Loucy (cell line): Measurements from ENCODE around the gene FCGBP.

ENCODE experiments used
- EZH2phosphoT487 ChIP-seq: fragments of 200-600 bp; IDR thresholded peaks from 2 replicates; pipeline ENCODE4 v1.6.1; 2018; ENCODE audit warnings: antibody characterized with exemption, mild to moderate bottlenecking, moderate library complexity, borderline replicate concordance
- TF ChIP-seq, protein P1 (sequence below): fragments of 200-600 bp; sonication (generic); conservative IDR thresholded peaks from 2 replicates; pipeline ENCODE4 v1.5.1; 2014; ENCODE audit warnings: mild to moderate bottlenecking, antibody characterized with exemption, low read length

DNA sequence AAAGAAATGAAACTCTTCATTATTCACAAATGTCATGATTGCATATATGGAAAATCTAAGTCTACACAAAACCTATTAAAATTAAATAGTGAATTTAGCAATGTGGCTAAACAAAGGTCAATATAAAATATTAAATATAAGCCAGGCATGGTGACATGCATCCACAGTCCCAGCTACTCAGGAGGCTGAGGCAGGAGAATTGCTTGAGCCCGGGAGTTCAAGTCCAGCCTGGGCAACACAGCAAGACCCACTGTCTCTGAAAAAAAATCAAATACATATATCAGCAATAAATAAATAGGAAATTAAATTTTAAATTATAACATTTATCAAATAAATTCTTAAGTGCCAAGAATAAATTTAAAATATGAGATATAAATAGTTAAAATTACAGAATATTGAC lies 48.4 kb upstream of the FCGBP start:
- TF ChIP-seq, protein P1, sequence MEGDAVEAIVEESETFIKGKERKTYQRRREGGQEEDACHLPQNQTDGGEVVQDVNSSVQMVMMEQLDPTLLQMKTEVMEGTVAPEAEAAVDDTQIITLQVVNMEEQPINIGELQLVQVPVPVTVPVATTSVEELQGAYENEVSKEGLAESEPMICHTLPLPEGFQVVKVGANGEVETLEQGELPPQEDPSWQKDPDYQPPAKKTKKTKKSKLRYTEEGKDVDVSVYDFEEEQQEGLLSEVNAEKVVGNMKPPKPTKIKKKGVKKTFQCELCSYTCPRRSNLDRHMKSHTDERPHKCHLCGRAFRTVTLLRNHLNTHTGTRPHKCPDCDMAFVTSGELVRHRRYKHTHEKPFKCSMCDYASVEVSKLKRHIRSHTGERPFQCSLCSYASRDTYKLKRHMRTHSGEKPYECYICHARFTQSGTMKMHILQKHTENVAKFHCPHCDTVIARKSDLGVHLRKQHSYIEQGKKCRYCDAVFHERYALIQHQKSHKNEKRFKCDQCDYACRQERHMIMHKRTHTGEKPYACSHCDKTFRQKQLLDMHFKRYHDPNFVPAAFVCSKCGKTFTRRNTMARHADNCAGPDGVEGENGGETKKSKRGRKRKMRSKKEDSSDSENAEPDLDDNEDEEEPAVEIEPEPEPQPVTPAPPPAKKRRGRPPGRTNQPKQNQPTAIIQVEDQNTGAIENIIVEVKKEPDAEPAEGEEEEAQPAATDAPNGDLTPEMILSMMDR, result no peak
- TF ChIP-seq EZH2phosphoT487, result no peak
